NCI-H128 (cell line): ENCODE measurements around the gene ALDH6A1.
A peak's percentile ranks its signal among the peaks of the same experiment; 100 is the strongest.
"Not testable (repeated sequence)": the region's sequence is repeated elsewhere in the genome, so short reads cannot be mapped to it uniquely, and the experiment has no call there.

ENCODE experiments used
- DNase-seq: peaks from one replicate; lab custom pipeline; 2025; ENCODE audit not compliant: unreplicated experiment; lab: John Stamatoyannopoulos, UW

Gene ALDH6A1

GRCh38 chr14:74084277-74085046 lies at the start of gene ALDH6A1, which contains the start of gene LIN52:
Gene ALDH6A1 (minus strand): TSS chr14:74084453. CDS start chr14:74084394, 59 bp downstream.
Gene LIN52 (plus strand): TSS chr14:74084956. CDS start chr14:74084975, 19 bp downstream.
- DNase-seq = peak; percentile 100

- DNase-seq = no peak
Measured at GRCh38 chr14:74127634-74128033, 43.4 kb upstream of the ALDH6A1 start.

GRCh38 chr14:74126315-74127013 lies 42.2 kb upstream of the ALDH6A1 start:
- DNase-seq = no peak

GRCh38 chr14:74125487-74125886 lies 41.2 kb upstream of the ALDH6A1 start:
- not testable (repeated sequence) for DNase-seq

- peak; percentile 19 for DNase-seq
Measured at GRCh38 chr14:74111395-74112216, 27.4 kb upstream of the ALDH6A1 start.

- DNase-seq = no peak
Measured at GRCh38 chr14:74109369-74109768, 25.1 kb upstream of the ALDH6A1 start.

- no peak for DNase-seq
Measured at GRCh38 chr14:74105381-74105780, 21.1 kb upstream of the ALDH6A1 start.

- no peak for DNase-seq
Measured at GRCh38 chr14:74089251-74090020, 5.2 kb upstream of the ALDH6A1 start.

GRCh38 chr14:74085828-74086227 lies 1.6 kb upstream of the ALDH6A1 start:
- no peak for DNase-seq

GRCh38 chr14:74085047-74085637 lies 889 bp upstream of the ALDH6A1 start:
- DNase-seq = no peak

GRCh38 chr14:74083784-74084276 lies 423 bp downstream of the ALDH6A1 start:
- no peak for DNase-seq

GRCh38 chr14:74083161-74083560 lies 1.1 kb downstream of the ALDH6A1 start:
- DNase-seq = no peak

- no peak for DNase-seq
Measured at GRCh38 chr14:74081491-74081890, 2.8 kb downstream of the ALDH6A1 start.

GRCh38 chr14:74080820-74081460 lies 3.3 kb downstream of the ALDH6A1 start:
- DNase-seq = no peak

- no peak for DNase-seq
Measured at GRCh38 chr14:74077401-74077800, 6.9 kb downstream of the ALDH6A1 start.

GRCh38 chr14:74065746-74066575 lies 18.3 kb downstream of the ALDH6A1 start:
- DNase-seq = no peak

- no peak for DNase-seq
Measured at GRCh38 chr14:74064883-74065282, 19.4 kb downstream of the ALDH6A1 start.

- DNase-seq = no peak
Measured at GRCh38 chr14:74064426-74064825, 19.8 kb downstream of the ALDH6A1 start.

- DNase-seq = no peak
Measured at GRCh38 chr14:74062809-74063150, 21.5 kb downstream of the ALDH6A1 start.
